Caco-2 (cell line): ENCODE results near the gene NSUN6. TPM values are rescaled to one million over a fixed set of nuclear protein-coding genes. Genes with fewer than 3 reads are reported as not detected.
"Not testable (repeated sequence)": the region's sequence is repeated elsewhere in the genome, so short reads cannot be mapped to it uniquely, and the experiment has no call there.

Experiments
- BruUV-seq: library from RNA; stranded (reverse); fragments of 400-500 nt; replicated peaks from 2 replicates; lab custom pipeline; 2021; lab: Mats Ljungman, UMichigan
- CTCF ChIA-PET: fragments of 300-600 bp; sonication (Branson Sonifier 250); formaldehyde crosslinking; loops from one replicate; lab custom pipeline; 2022; ENCODE audit warnings: antibody characterized with exemption; lab: Charles Lee
- POLR2A ChIA-PET: fragments of 300-600 bp; sonication (Branson Sonifier 250); formaldehyde crosslinking; loops from one replicate; lab custom pipeline; 2022; ENCODE audit warnings: antibody characterized with exemption; lab: Charles Lee
- DNase-seq, 2 experiments: peaks; one replicate each; pipeline versions ENCODE4 v3.0.0 to v3.0.0-alpha.2; 2020 to 2022
- H3K27me3 ChIP-seq: replicated peaks from 2 replicates; pipeline ENCODE4 v1.6.0; 2011; ENCODE audit warnings: low read length; ENCODE audit not compliant: control insufficient read depth, insufficient read depth
- H3K36me3 ChIP-seq: 2 replicates; pipeline ENCODE4 v1.5.1; 2011; ENCODE audit warnings: low read length; ENCODE audit not compliant: control insufficient read depth, insufficient read depth
- H3K4me1 ChIP-seq: fragments of 250-450 bp; sonication (Bioruptor Pico); 2 replicates; pipeline ENCODE4 v1.5.1; 2020; ENCODE audit warnings: mild to moderate bottlenecking
- H3K4me3 ChIP-seq: 2 replicates; pipeline ENCODE4 v1.5.1; 2011; ENCODE audit warnings: low read depth, mild to moderate bottlenecking, control low read depth, low read length
- H3K9me3 ChIP-seq: fragments of 250-450 bp; sonication (Bioruptor Pico); 2 replicates; pipeline ENCODE4 v1.5.1; 2020; ENCODE audit warnings: mild to moderate bottlenecking, moderate library complexity
- H3K27ac Mint-ChIP-seq: one replicate; pipeline ENCODE4 v1.8.0; 2022; ENCODE audit warnings: mixed read lengths; ENCODE audit not compliant: unreplicated experiment
- H3K27me3 Mint-ChIP-seq: one replicate; pipeline ENCODE4 v1.8.0; 2022; ENCODE audit warnings: mixed read lengths; ENCODE audit not compliant: insufficient read depth, unreplicated experiment
- H3K36me3 Mint-ChIP-seq: one replicate; pipeline ENCODE4 v1.8.0; 2022; ENCODE audit warnings: mild to moderate bottlenecking, mixed read lengths; ENCODE audit not compliant: insufficient read depth, unreplicated experiment
- H3K4me1 Mint-ChIP-seq: one replicate; pipeline ENCODE4 v1.8.0; 2022; ENCODE audit warnings: low read depth, mixed read lengths; ENCODE audit not compliant: unreplicated experiment
- H3K4me3 Mint-ChIP-seq: one replicate; pipeline ENCODE4 v1.8.0; 2022; ENCODE audit warnings: mild to moderate bottlenecking, moderate library complexity, mixed read lengths; ENCODE audit not compliant: unreplicated experiment
- H3K9me3 Mint-ChIP-seq: one replicate; pipeline ENCODE4 v1.8.0; 2022; ENCODE audit warnings: mixed read lengths; ENCODE audit not compliant: unreplicated experiment
- CTCF ChIP-seq, 2 experiments: fragments of 200-600 bp in 1 of 2; IDR thresholded peaks; 1 replicate in 1 of 2; 2 replicates in 1 of 2; pipeline versions ENCODE4 v1.5.1 to v1.8.0; 2011 to 2022; ENCODE audit warnings: antibody characterized with exemption in 1 of 2, control low read depth in 1 of 2, inconsistent platforms in 1 of 2, low read depth in 1 of 2, low read length in 1 of 2, mild to moderate bottlenecking in 1 of 2, moderate library complexity in 1 of 2; ENCODE audit not compliant: insufficient read depth in 1 of 2, severe bottlenecking in 1 of 2, unreplicated experiment in 1 of 2
- intact Hi-C: fragments of 100-400 bp; cut with micrococcal nuclease; formaldehyde crosslinking; loops from one replicate; pipeline ENCODE4 v1.10.0; 2022; ENCODE audit not compliant: unreplicated experiment
- total RNA-seq: library from RNA; stranded (reverse); gene quantifications from 2 replicates; pipeline ENCODE4 v1.2.3, GENCODE V29; 2022

Gene NSUN6
- total RNA-seq, 1 experiment from 2014 or later: 17.3 TPM

GRCh38 chr10:18571076-18571475, 80.3 kb downstream of the NSUN6 start:
- CTCF ChIA-PET: no interaction called here
- no peak overlapping the region for H3K4me3 Mint-ChIP-seq
- H3K4me3 ChIP-seq: no peak overlapping the region
- POLR2A ChIA-PET: no interaction called here
- no peaks in the 10 kb centered on the region for H3K4me1 ChIP-seq
- TF ChIP-seq CTCF (IDR thresholded peaks at IDR 0.05; ENCODE audit: insufficient read depth in 1 of 2, low read depth in 1 of 2, low read length in 1 of 2, severe bottlenecking in 1 of 2, unreplicated experiment in 1 of 2): no peak
- H3K4me1 Mint-ChIP-seq: no peaks in the 10 kb centered on the region
- no peak for DNase-seq
- intact Hi-C loops: no loop called here
- no peaks in the 10 kb centered on the region for H3K27me3 ChIP-seq
- no peaks in the 10 kb centered on the region for H3K36me3 ChIP-seq
- H3K36me3 Mint-ChIP-seq: no peaks in the 10 kb centered on the region
- peaks cover 42% of the 10 kb centered on the region for H3K9me3 ChIP-seq
- no peaks in the 10 kb centered on the region for H3K27me3 Mint-ChIP-seq
- peaks cover 5% of the 10 kb centered on the region for H3K9me3 Mint-ChIP-seq
- no peak overlapping the region for H3K27ac Mint-ChIP-seq
- BruUV-seq: no TSS peak

- H3K36me3 ChIP-seq, H3K27ac Mint-ChIP-seq, H3K27me3 Mint-ChIP-seq, H3K27me3 ChIP-seq, BruUV-seq, DNase-seq, H3K4me3 Mint-ChIP-seq, intact Hi-C loops, POLR2A ChIA-PET, H3K4me3 ChIP-seq, H3K36me3 Mint-ChIP-seq, H3K4me1 Mint-ChIP-seq, H3K4me1 ChIP-seq, CTCF ChIA-PET, H3K9me3 Mint-ChIP-seq: not testable (repeated sequence)
- H3K9me3 ChIP-seq: peaks cover 36% of the 10 kb centered on the region
Measured at GRCh38 chr10:18570386-18570785, 81.0 kb downstream of the NSUN6 start.

GRCh38 chr10:18567343-18567856, 84.0 kb downstream of the NSUN6 start:
- CTCF ChIA-PET: no interaction called here
- Histone ChIP-seq H3K4me1 (no peaks in the 10 kb centered on the region), H3K9me3 (peaks cover 46% of the 10 kb centered on the region), H3K36me3 (no peaks in the 10 kb centered on the region; the same call in 1 of the 2 replicates), H3K4me3 (no peak overlapping the region), H3K27me3 (no peaks in the 10 kb centered on the region)
- intact Hi-C loops: no loop called here
- H3K9me3 Mint-ChIP-seq: no peaks in the 10 kb centered on the region
- BruUV-seq: no TSS peak
- no peaks in the 10 kb centered on the region for H3K36me3 Mint-ChIP-seq
- TF ChIP-seq CTCF (IDR thresholded peaks at IDR 0.05; ENCODE audit: insufficient read depth in 1 of 2, low read depth in 1 of 2, low read length in 1 of 2, severe bottlenecking in 1 of 2, unreplicated experiment in 1 of 2): no peak
- no peaks in the 10 kb centered on the region for H3K27me3 Mint-ChIP-seq
- DNase-seq: no peak
- H3K27ac Mint-ChIP-seq: no peak overlapping the region
- H3K4me1 Mint-ChIP-seq: no peaks in the 10 kb centered on the region
- H3K4me3 Mint-ChIP-seq: no peak overlapping the region
- POLR2A ChIA-PET: no interaction called here

- no peak overlapping the region for H3K4me3 Mint-ChIP-seq
- Histone ChIP-seq H3K27me3 (no peaks in the 10 kb centered on the region), H3K9me3 (peaks cover 38% of the 10 kb centered on the region), H3K36me3 (no peaks in the 10 kb centered on the region; the same call in 1 of the 2 replicates), H3K4me3 (no peak overlapping the region), H3K4me1 (no peaks in the 10 kb centered on the region)
- intact Hi-C loops: no loop called here
- no peaks in the 10 kb centered on the region for H3K4me1 Mint-ChIP-seq
- no peaks in the 10 kb centered on the region for H3K36me3 Mint-ChIP-seq
- H3K27me3 Mint-ChIP-seq: no peaks in the 10 kb centered on the region
- BruUV-seq: no TSS peak
- no peak overlapping the region for H3K27ac Mint-ChIP-seq
- CTCF ChIA-PET: no interaction called here
- no peak for TF ChIP-seq CTCF (IDR thresholded peaks at IDR 0.05; ENCODE audit: insufficient read depth in 1 of 2, low read depth in 1 of 2, low read length in 1 of 2, severe bottlenecking in 1 of 2, unreplicated experiment in 1 of 2)
- no peaks in the 10 kb centered on the region for H3K9me3 Mint-ChIP-seq
- POLR2A ChIA-PET: no interaction called here
- no peak for DNase-seq
Measured at GRCh38 chr10:18566177-18566576, 85.2 kb downstream of the NSUN6 start.
